ELR (cell line): ENCODE results near the gene NCOA4.
A peak's percentile ranks its signal among the peaks of the same experiment; 100 is the strongest.
"Not testable (repeated sequence)": the region's sequence is repeated elsewhere in the genome, so short reads cannot be mapped to it uniquely, and the experiment has no call there.

ENCODE experiments used
- DNase-seq: peaks from one replicate; pipeline ENCODE4 v3.0.0-alpha.2; 2015; ENCODE audit warnings: low read depth

The NCOA4 gene

GRCh38 chr10:46030091-46030937 is at the start of gene NCOA4:
TSS of gene NCOA4 (minus strand) at chr10:46030623. CDS start at chr10:46016680, 13,943 bp downstream.
- peak; percentile 99 for DNase-seq

- no peak for DNase-seq
Observed at GRCh38 chr10:46079831-46080585, 49.6 kb upstream of the NCOA4 start.

DNA sequence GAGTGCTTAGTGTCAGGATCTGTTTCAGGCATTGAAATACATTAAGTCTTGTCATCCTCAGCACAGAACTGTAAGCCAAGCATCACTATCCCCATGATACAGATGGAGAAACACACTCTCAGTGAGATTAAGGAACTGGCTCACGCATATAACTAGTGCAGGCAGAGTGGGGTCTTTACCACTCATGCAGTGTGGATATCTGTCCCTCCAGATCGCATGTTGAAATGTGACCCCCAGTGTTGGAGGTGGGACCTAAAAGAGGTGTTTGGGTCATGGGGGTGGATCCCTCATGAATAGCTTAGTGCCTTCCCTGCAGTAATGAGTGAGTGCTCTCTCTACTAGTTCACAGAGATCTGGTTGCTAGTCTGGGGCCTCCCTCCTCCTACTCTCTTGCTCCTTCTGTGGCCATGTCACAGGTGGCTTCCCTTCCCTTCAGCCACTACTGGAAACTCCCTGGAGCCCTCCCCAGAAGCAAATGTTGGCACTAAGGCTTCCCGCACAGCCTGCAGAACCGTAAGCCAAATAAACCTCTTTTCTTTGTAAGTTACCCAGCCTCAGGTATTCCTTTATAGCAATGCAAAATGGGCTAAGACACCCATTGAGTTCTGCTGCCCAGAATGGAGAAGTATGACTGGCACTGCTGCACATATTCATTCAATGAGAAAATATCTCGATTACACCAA is 47.4 kb upstream of the NCOA4 start:
- DNase-seq: no peak

DNA sequence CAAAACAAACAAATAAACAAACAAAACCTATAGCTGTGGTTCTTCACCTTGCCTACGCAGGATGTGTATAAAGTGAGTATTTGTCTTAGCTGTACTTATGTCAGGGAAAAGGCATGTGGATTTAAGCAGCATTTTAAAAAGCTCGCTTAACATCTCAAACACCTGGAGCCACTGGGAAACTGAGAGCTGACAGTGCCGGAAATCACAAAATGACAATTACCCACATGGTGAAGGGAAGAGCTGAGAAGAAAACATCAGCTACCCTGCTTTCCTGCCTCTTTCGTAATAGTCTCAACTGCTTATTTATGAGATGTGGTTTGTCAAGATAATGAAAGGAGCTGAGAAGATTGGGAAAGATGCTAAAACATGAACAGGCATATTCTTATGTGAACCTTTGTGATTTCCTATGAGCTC is 46.7 kb upstream of the NCOA4 start:
- no peak for DNase-seq

DNA sequence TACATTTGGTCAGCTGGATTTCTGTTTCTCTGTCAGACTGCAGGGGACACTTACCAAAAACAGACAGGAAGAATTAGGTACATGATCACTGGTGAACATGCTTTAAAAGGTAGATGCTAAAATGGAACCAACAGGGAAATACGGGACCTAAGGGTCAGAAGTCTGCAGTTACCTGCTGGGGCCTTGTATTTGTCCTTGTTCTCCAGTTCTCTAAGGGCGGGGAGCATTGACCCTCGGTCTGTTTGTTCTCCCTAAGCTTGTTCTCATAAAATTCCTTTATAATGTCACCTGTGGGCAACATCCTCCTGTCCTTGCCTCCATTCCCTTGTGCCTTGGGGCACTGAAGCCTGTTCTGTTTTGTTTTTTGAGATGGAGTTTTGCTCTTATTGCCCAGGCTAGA is 45.4 kb upstream of the NCOA4 start:
- no peak for DNase-seq

- DNase-seq: no peak
Observed at GRCh38 chr10:46074196-46074946, 43.9 kb upstream of the NCOA4 start.

- no peak for DNase-seq
Observed at GRCh38 chr10:46073564-46073963, 43.1 kb upstream of the NCOA4 start.

DNA sequence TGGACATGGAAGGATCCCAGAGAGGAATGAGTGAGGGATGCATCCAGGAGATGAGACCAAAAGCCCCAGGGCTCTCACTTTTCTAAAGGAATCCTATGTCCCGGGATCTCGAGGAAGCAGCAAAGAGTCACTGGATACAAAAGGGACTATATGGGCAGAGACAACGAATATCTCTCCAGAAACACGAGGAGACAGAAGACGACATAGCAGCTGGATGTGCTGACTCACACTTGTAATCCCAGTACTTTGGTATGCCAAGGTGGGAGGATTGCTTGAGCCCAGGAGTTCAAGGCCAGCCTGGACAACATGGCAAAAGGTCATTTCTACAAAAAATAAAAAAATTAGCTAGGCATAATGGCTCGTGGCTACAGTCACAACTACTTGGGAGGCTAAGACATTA is 40.3 kb upstream of the NCOA4 start:
- no peak for DNase-seq

DNA sequence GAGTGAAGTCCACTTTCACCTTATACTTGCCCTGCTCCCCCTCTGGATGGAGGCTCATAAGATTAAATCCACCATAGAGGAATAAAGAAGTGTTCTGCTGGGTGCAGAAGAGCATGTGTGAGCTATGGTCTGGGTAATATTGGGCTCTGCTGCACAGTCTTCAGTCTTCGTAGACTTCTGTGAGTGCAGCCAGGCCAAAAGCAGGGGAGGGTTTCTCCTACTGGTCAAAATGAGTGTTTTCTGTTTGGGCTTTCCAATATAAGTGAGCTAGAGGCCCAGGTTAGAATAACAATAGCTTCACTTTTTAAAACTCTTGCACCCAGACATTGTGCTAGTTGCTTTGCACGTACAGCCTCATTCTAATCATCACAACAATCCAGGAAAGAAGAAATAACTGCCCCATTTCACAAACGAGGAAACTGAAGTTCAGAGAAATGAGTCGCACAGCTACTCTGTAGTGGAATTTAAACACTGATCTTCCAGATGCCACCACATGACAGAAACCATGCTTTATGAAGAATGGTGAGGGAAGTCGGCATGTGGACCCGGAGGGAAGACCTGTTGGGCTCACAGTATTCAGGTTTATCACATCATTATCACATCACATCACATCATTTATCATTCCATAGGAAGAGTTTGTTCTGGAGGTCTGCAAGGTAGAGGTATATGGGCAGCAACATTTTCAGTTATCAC is 39.5 kb upstream of the NCOA4 start:
- DNase-seq: no peak

GRCh38 chr10:46068905-46069304 is 38.5 kb upstream of the NCOA4 start:
- no peak for DNase-seq

- DNase-seq: no peak
Observed at GRCh38 chr10:46068117-46068516, 37.7 kb upstream of the NCOA4 start.

DNA sequence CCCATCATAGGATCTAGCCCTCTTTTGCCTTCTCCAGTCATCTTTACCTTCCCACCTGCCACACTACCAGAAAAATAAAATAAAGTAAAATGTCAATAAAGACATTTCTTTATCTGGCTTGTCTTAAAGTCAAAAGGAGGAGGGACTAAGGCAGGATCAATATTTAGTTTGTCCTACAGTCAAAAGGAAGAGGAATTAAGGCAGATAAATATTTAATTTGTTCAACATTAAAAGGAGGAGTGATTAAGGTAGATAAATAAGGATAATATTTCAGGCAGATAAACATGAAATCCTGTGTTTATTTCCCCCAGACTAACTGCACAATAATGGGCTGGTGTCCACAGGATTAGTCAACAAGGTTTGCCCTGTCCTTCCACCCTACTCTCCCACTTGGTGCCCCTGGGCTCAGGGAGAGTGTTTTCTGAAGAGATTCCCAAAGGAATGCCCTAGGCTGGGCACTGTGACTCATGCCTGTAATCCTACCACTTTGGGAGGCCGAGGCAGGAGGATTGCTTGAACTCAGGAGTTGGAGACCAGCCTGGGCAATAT is 33.9 kb upstream of the NCOA4 start:
- DNase-seq: no peak

GRCh38 chr10:46062723-46063428 is 32.5 kb upstream of the NCOA4 start:
- DNase-seq: no peak

- DNase-seq: no peak
Observed at GRCh38 chr10:46060706-46061105, 30.3 kb upstream of the NCOA4 start.

DNA sequence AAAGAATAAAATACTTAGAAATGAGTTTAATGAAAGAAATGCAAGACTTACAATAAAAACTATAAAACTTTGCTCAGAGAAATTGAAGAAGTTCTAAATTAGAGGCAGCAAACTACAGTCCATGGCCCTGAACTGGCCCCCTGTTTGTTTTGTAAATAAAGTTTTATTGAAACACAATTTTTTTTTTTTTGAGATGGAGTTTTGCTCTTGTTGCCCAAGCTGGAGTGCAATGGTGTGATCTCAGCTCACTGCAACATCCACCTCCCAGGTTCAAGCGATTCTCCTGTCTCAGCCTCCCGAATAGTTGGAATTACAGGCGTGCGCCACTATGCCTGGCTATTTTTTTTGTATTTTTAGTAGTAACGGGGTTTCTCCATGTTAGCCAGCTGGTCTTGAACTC is 27.5 kb upstream of the NCOA4 start:
- not testable (repeated sequence) for DNase-seq

- no peak for DNase-seq
Observed at GRCh38 chr10:46057038-46057437, 26.6 kb upstream of the NCOA4 start.

DNA sequence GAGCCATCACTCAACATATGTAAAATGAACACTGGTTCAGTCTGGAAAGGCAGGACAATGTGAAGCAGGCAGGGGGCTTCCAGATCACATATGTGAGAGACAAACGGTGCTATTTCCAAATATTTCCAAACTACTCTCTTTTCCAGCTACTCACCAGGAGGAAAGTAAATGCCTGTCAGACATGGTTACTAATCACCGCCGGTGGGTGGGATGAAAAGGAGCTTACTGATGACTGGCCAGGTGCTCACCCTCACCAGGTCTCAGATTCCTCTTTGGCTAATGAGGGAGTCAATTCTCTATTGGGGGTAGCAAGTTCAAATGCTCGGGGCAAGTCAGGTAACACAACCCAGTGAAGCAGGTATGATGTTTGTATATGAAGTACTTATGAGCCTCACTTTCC is 25.3 kb upstream of the NCOA4 start:
- DNase-seq: no peak

DNA sequence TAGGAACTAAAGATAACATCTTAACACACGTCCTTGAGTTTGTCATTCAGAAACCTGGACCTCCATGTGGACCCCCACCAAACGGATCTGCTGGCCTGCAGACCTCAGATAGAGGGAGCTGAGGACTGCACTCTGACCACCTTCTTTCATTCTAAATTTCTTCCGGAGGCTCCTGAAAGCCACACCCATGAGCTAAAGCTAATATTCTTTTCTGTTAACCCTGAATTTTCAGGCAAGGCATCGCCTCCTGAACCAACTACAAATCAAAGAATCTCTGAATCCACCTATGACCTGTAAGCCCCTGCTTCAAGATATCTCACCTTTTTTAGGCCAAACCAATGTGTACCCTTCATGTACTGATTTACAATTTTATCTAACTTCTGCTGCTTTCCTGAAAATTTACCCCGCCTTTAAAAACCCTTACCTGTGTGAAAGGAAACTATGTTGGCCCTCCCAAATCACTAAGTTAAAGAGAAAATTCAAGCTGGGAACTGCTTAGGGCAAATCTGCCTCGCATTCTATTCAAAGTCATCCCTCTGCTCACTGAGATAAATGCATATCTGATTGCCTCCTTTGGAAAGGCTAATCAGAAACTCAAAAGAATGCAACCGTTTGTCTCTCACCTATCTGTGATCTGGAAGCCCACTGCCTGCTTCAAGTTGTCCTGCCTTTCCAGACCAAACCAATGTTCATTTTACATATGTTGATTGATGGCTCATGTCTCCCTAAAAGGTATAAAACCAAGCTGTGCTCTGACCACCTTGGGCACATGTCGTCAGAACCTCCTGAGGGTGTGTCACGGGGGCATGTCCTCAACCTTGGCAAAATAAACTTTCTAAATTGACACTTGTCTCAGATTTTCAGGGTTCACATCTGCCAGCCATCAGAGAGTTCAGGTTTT is 23.4 kb upstream of the NCOA4 start:
- no peak for DNase-seq

DNA sequence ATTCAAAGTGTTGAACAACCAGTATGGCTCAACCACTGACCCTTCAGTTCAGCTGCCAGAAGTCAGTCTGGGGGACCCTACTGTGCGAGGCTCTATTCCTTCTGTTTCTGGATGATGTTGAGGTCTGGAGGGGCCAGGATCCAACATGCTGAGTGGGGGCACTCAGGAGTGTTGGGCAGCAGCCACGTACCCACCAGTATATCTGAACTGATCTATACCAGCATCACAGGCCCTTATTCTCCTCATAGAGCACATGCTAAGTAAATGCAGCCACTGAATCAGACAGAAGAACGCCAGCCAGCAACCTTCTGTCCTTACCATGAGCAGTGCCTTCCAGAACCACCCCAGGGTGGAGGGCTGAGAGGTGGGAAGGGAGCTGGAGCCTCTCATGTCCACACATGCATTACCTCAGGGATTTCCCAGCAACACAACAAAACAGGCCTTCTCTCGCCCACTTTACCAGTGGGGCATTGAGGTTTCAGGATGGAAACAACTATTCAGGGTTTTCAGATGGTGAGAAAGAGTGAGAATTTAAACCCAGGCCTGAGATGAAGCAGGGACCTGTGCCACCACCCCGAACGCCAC is 22.5 kb upstream of the NCOA4 start:
- no peak for DNase-seq
